Tibial artery (tissue), 4 donors: ENCODE results near the gene SURF6.
"Not testable (repeated sequence)": the region's sequence is repeated elsewhere in the genome, so short reads cannot be mapped to it uniquely, and the experiment has no call there.

Experiments used
- DNase-seq, 2 donors: peaks; one replicate each; pipeline ENCODE4 v3.0.0-alpha.2; 2019
- H3K27ac ChIP-seq, 2 donors: fragments of 200-600 bp; sonication (generic) in 1 of 2; 1 replicate in 1 of 2; 2 replicates in 1 of 2; pipeline ENCODE4 v1.5.1; 2018 to 2019; ENCODE audit warnings: mild to moderate bottlenecking in 1 of 2
- H3K27me3 ChIP-seq, 2 donors: fragments of 200-600 bp; sonication (generic) in 1 of 2; one replicate each; pipeline versions ENCODE4 v1.5.1 to v1.6.0; 2016 to 2019
- H3K36me3 ChIP-seq, 3 donors: fragments of 200-600 bp; sonication (generic) in 2 of 3; one replicate each; pipeline ENCODE4 v1.5.1; 2016 to 2019; ENCODE audit warnings: mild to moderate bottlenecking in 2 of 3
- H3K4me1 ChIP-seq, 4 donors: fragments of 200-600 bp; sonication (generic) in 2 of 4; 1 replicate in 3 of 4; 2 replicates in 1 of 4; pipeline ENCODE4 v1.5.1; 2016 to 2019
- H3K4me3 ChIP-seq, 2 donors: fragments of 200-600 bp; sonication (generic) in 1 of 2; 1 replicate in 1 of 2; 2 replicates in 1 of 2; pipeline ENCODE4 v1.5.1; 2018 to 2019; ENCODE audit warnings: mild to moderate bottlenecking in 2 of 2
- H3K9me3 ChIP-seq, 3 donors: fragments of 200-600 bp; sonication (generic) in 1 of 3; one replicate each; pipeline ENCODE4 v1.5.1; 2016 to 2019
- intact Hi-C: fragments of 100-400 bp; cut with DNase I; formaldehyde crosslinking; loops from one replicate; pipeline ENCODE4 v1.15.0; 2023; ENCODE audit warnings: low total_unique reads
- TF ChIP-seq, protein P1 (sequence below), 2 experiments: fragments of 200-600 bp in 1 of 2; fragments of 450-650 bp in 1 of 2; IDR thresholded peaks; one replicate each; pipeline ENCODE4 v1.5.1; 2017 to 2019; ENCODE audit warnings: antibody characterized with exemption in 2 of 2, mild to moderate bottlenecking in 1 of 2, moderate library complexity in 1 of 2

Gene SURF6

DNA sequence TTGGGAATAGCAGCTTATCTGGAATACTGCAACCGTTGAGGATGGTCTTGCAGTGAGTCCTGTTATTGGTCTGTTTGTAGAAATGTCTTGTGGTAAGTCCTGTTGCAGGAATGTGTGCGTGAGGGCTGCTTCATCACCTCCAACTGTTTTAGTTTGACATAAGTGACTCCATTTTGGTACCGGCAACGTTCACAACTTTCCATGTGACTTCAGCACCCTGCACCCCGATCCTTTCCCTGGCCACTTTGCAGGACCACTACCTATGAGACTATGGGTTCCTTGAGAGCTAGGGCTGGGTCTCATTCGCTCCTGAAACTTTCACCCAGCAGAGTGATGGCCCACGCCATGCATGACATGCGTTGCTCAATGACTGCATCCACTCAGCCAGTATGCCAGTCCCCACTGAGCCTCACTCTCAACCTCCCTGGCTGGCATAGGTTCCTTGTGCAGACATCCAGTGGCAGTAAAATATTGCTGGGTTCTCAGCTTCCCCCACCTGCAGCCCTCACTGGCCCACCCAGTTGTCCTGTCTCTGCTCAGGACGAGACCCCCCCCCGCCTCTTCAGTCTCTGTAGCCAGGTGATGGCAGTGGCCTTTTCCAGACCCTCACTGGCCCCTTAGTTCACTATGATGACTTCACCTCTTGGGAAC is 8.0 kb downstream of the SURF6 start:
- Histone ChIP-seq H3K36me3 (peaks cover 23 to 32% (median 27%) of the 10 kb centered on the region in 3 donors), H3K4me1 (no peaks in the 10 kb centered on the region), H3K4me3 (no peak overlapping the region), H3K27ac (no peak overlapping the region), H3K27me3 (no peaks in the 10 kb centered on the region), H3K9me3 (no peaks in the 10 kb centered on the region)
- intact Hi-C loops: loop anchor here (10.0 kb wide), 1 partner anchor 143 kb away; no protein-coding TSS in a partner anchor
- TF ChIP-seq, protein P1, sequence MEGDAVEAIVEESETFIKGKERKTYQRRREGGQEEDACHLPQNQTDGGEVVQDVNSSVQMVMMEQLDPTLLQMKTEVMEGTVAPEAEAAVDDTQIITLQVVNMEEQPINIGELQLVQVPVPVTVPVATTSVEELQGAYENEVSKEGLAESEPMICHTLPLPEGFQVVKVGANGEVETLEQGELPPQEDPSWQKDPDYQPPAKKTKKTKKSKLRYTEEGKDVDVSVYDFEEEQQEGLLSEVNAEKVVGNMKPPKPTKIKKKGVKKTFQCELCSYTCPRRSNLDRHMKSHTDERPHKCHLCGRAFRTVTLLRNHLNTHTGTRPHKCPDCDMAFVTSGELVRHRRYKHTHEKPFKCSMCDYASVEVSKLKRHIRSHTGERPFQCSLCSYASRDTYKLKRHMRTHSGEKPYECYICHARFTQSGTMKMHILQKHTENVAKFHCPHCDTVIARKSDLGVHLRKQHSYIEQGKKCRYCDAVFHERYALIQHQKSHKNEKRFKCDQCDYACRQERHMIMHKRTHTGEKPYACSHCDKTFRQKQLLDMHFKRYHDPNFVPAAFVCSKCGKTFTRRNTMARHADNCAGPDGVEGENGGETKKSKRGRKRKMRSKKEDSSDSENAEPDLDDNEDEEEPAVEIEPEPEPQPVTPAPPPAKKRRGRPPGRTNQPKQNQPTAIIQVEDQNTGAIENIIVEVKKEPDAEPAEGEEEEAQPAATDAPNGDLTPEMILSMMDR (IDR thresholded peaks at IDR 0.05): no peak
- DNase-seq: peak in 1 of 2 donors; percentile 51

DNA sequence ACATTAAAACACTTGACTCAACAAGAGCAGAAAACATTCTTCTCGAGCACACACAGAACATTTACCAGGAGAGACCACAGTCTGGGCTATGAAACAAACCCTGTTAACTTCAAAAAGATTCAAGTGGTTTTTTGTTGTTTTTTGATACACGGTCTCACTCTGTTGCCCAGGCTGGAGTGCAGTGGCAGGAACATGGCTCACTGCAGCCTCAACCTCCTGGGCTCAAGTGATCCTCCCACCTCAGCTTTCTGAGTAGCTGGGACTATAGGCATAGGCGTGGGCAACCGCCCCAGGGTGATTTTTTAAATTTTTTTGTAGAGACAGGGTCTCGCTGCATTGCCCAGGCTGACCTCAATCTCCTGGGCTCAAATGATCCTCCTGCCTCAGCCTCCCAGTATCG is 9.0 kb downstream of the SURF6 start:
- not testable (repeated sequence) for H3K9me3 ChIP-seq, H3K4me3 ChIP-seq, H3K27me3 ChIP-seq, H3K27ac ChIP-seq, H3K4me1 ChIP-seq
- intact Hi-C loops: loop anchor here (10.0 kb wide), 1 partner anchor 142 kb away; no protein-coding TSS in a partner anchor
- peak in 1 of 2 donors; percentile 9 for DNase-seq
- peaks cover 14 to 23% (median 17%) of the 10 kb centered on the region in 3 donors for H3K36me3 ChIP-seq

DNA sequence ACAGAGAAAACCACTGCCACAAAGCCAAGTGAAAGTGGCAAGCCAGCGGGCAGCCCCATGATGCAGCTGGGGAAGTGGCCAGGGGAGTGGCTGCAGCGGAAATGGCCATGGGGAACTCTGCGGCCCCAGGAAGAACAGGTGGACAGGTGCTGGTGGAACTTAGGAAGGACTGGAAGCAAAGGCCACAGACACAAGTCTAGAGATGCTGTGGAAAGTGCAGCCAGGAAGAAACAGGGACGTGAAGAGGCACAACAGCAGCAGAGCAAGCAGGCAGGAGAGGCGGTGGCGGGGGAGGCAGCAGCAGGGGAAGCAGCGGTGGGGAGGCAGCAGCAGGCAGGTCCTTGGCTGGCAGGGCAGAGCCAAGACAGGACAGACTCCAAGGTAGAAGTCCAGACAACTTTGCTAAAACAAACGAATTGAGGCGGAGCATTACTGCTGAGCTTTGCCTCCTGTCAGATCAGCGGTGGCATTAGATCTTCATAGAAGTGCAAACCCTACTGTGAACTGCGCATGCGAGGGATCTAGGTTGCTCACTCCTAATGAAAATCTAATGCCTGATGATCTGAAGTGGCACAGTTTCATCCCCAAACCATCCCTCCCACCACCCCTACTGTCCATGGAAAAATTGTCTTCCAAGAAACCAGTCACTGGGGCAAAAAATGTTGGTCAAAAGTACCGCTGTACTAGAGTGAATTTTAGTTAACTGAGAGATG is 11.8 kb downstream of the SURF6 start:
- DNase-seq: peak in 1 of 2 donors; percentile 48
- Histone ChIP-seq H3K4me3 (no peak overlapping the region), H3K4me1 (no peaks in the 10 kb centered on the region), H3K9me3 (no peaks in the 10 kb centered on the region), H3K27me3 (no peaks in the 10 kb centered on the region), H3K36me3 (no peaks in the 10 kb centered on the region), H3K27ac (no peak overlapping the region)
- TF ChIP-seq, protein P1 (IDR thresholded peaks at IDR 0.05): no peak
- intact Hi-C loops: loop anchor here (10.0 kb wide), 1 partner anchor 139 kb away; no protein-coding TSS in a partner anchor

DNA sequence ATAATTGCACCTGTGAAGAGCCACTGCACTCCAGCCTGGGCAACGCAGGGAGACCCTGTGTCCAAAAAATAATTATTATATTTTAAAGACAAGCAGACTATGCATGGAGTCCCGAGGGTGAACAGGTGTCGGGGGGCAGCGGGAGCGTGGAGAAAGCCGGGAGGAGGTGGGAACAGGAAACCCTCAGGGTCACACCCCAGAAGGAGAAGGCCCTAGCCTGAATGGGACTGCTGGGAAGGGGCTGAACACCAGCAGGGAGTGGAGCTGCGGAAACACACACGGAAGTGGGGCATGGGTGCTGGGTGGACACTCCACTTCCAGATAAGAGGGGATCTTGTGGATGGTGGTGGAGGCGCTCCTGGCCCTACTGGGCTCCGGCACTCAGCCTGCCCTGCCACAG is 12.8 kb downstream of the SURF6 start:
- H3K4me3 ChIP-seq: no peak overlapping the region
- no peaks in the 10 kb centered on the region for H3K27me3 ChIP-seq
- no peaks in the 10 kb centered on the region for H3K4me1 ChIP-seq
- H3K9me3 ChIP-seq: no peaks in the 10 kb centered on the region
- H3K36me3 ChIP-seq: no peaks in the 10 kb centered on the region
- no peak overlapping the region for H3K27ac ChIP-seq
- intact Hi-C loops: loop anchor here (10.0 kb wide), 1 partner anchor 138 kb away; no protein-coding TSS in a partner anchor
- TF ChIP-seq, protein P1 (IDR thresholded peaks at IDR 0.05): no peak
- peak in 1 of 2 donors; percentile 39 for DNase-seq

DNA sequence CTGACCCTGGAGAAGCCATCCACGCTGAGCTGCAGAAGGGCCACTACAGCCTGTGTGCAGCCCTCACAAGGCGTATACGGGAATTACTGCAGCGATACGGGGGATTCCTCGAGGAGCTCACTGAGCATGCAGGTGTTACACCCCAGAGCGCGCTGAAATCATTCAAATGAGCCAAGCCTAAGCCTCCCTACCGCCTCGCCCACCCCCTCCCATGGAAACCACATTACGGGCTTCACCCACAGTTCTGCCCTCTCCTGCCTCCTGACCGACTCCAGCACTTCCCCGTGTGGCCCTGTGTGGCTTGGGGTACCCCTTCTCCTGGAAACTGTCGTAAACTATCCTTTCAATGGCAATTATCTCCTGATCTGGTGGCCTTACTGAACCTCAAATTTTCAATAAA is 13.3 kb downstream of the SURF6 start:
- H3K27ac ChIP-seq: no peak overlapping the region
- H3K36me3 ChIP-seq: no peaks in the 10 kb centered on the region
- H3K27me3 ChIP-seq: no peaks in the 10 kb centered on the region
- no peaks in the 10 kb centered on the region for H3K4me1 ChIP-seq
- DNase-seq: peak in 1 of 2 donors; percentile 47
- TF ChIP-seq, protein P1 (IDR thresholded peaks at IDR 0.05): no peak
- no peak overlapping the region for H3K4me3 ChIP-seq
- no peaks in the 10 kb centered on the region for H3K9me3 ChIP-seq
- intact Hi-C loops: loop anchor here (10.0 kb wide), 1 partner anchor 138 kb away; no protein-coding TSS in a partner anchor

DNA sequence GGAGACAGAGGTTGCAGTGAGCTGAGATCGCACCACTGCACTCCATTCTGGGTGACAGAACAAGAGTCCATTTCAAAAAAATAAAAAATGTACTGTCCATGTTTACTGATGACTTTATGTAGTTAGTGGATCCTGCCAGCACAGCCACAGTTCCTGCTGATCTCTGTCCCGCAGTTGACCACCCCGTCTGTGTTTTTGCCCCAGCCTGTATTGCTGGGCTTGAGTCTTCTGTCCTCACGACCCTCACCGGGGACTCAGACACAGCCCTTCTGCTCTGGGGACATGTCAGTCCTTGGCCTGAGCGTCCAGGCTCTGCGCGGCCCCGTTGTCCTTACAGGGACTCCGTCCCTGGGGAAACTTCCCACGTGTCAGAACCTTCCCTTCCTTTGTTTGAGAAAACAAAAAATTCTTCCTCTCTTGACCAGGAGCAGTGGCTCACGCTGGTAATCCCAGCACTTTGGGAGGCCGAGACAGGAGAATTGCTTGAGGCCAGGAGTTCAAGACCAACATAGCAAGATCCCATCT is 14.5 kb downstream of the SURF6 start:
- TF ChIP-seq, protein P1 (IDR thresholded peaks at IDR 0.05): no peak
- DNase-seq: peak in 1 of 2 donors; percentile 28

More for the DNA sequence above, 14.5 kb downstream of the SURF6 start:
- no peak overlapping the region for H3K27ac ChIP-seq
- no peaks in the 10 kb centered on the region for H3K36me3 ChIP-seq
- H3K4me3 ChIP-seq: no peak overlapping the region
- H3K4me1 ChIP-seq: no peaks in the 10 kb centered on the region
- H3K9me3 ChIP-seq: no peaks in the 10 kb centered on the region
- no peaks in the 10 kb centered on the region for H3K27me3 ChIP-seq
- intact Hi-C loops: loop anchor here (10.0 kb wide), 1 partner anchor 137 kb away; no protein-coding TSS in a partner anchor
